ENCODE results near the gene SHANK3. TPM values are rescaled to one million over a fixed set of nuclear protein-coding genes. Genes with fewer than 3 reads are reported as not detected.

Gene SHANK3
- 10 to 100 TPM in 1 of 4 donors, 1 to 10 TPM in 3; 2.7 to 30.3 (median 6.3) TPM for total RNA-seq

DNA sequence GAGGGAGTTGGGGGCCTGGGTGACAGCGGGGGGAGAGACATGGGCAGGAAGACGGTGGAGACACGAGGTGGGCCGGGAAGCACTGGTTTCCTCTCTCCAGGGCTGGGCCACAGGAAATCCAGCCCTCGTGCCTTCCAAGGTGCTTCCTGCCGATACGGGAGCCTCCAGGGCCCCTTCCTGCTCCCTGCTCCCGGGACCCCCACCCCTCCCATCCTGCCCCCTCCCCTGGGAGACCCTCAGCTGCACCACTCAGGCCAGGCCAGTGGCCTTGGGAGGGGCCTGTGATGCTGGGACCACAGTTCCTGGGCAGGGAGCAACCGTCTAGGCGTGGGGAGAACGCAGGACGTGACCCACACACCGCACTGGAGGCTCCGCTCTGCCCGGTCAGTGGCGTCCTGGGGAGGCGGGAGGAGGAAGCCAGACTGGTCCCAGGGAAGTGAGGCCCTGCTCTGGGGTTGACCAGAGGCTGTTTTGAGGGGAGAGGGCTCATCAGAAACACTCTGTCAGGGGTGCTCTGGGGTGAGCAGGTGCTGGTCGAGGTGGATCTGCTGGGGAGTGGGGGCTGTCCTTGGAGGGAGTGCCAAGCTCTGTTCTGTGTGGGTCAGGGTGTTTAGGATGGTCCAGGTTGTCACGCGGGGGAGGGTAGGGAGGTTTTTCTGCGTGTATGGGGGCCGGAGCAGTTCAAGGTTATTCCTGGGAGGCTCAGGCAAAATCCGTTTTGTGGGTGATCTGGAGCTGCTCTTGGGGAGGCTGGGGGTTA lies at the start of gene SHANK3:
TSS of gene SHANK3 (plus strand) at position 353 of the 760 bp plus-strand sequence.
- peaks cover 4 to 12% (median 8%) of the 10 kb centered on the region in 4 donors for H3K4me1 ChIP-seq
- H3K36me3 ChIP-seq = no peaks in the 10 kb centered on the region
- peak within 1 kb of the TSS in 3 of 4 donors; percentile 25 to 45 (median 37) for H3K27ac ChIP-seq
- no peak for DNase-seq
- no peaks in the 10 kb centered on the region for H3K9me3 ChIP-seq
- WGBS, 2 donors (ENCODE audit: low coverage in 1 of 2) = 40 to 80% methylated on average over 2 to 23 of the region's 23 CpGs
- peaks cover 66% of the 10 kb centered on the region for H3K27me3 ChIP-seq
- intact Hi-C loops (cut with DNase I; ENCODE audit: low total_unique reads) = no loop called here
- H3K4me3 ChIP-seq = peak within 1 kb of the TSS in 2 of 4 donors; percentile 24 to 33
- TF ChIP-seq POLR2AphosphoS5 (IDR thresholded peaks at IDR 0.05) = peak in 2 of 3 donors; percentile 47 to 64
- peak; percentile 28 for TF ChIP-seq POLR2A (IDR thresholded peaks at IDR 0.05)
- TF ChIP-seq EP300 (IDR thresholded peaks at IDR 0.05; ENCODE audit: low read depth) = no peak
- TF ChIP-seq, protein P1, sequence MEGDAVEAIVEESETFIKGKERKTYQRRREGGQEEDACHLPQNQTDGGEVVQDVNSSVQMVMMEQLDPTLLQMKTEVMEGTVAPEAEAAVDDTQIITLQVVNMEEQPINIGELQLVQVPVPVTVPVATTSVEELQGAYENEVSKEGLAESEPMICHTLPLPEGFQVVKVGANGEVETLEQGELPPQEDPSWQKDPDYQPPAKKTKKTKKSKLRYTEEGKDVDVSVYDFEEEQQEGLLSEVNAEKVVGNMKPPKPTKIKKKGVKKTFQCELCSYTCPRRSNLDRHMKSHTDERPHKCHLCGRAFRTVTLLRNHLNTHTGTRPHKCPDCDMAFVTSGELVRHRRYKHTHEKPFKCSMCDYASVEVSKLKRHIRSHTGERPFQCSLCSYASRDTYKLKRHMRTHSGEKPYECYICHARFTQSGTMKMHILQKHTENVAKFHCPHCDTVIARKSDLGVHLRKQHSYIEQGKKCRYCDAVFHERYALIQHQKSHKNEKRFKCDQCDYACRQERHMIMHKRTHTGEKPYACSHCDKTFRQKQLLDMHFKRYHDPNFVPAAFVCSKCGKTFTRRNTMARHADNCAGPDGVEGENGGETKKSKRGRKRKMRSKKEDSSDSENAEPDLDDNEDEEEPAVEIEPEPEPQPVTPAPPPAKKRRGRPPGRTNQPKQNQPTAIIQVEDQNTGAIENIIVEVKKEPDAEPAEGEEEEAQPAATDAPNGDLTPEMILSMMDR (IDR thresholded peaks at IDR 0.05) = no peak
- in situ Hi-C loops (cut with MboI; ENCODE audit: low pct_ligation_motif_present in 1 of 4, low pct_unique_long_range_greater_than_20kb in 1 of 4, low sequenced_read_pairs in 3 of 4) = no loop called here

DNA sequence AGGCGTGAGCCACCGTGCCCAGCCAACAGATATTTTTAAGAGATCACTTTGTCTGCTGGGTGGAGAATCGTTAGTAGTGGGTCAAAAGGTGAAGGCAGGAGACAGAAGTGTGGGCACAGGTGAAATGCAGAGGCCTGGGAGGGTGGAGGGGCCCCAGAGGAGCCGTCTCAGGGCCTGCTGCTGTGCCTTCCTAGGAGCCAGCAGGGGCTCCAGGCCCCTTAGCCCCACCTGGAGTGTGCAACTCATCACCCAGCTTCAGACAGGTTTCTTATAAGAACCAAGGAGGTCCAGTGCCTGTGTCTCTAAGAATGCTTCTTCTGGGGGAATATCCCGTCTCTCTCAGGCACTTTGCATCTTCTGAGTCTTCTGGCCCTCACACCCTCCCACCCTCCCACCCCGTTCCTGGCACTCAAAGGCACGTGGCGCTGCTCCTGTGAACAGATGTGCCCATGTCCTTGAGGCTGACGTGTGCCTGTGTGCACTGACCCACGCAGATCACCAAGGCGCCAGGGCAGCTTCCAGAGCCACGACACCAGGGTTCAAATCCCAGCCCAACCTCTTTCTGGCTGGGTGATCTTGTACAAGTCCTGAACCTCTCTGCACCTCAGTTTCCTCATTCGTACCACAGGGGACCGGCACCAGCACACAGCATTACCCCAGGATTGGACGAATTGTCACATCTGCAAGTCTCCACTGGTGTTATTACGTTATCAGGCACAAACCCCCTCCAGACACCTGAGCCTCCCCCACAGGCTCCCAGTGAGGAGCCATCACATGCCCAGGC lies 48.1 kb upstream of the SHANK3 start:
- intact Hi-C loops (cut with DNase I; ENCODE audit: low total_unique reads) = no loop called here
- no peaks in the 10 kb centered on the region for H3K9me3 ChIP-seq

DNA sequence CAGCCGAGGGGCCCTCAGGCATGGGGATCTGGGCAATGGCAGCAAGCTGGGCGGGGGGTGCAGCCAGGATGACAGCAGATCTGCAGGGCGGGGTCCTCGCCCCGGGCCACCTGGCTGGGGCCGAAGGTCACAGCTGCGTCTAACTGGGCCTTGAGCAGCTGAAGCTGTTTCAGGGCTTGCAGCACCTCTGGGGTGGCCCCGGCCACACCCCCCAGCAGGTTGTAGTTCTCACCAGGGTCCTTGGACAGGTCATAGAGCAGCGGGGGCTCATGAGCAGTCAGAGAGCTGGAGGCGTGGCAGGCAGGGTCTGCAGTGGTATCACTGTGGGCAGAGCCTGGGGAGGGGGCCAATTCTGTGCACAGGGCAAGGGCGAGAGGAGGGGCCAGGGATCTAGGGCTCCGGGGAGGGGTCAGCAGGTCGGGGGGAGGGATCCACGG lies 47.5 kb upstream of the SHANK3 start:
- Histone ChIP-seq H3K27me3 (no peaks in the 10 kb centered on the region), H3K4me1 (peaks cover 10 to 43% (median 40%) of the 10 kb centered on the region in 4 donors), H3K9me3 (no peaks in the 10 kb centered on the region), H3K4me3 (no peak overlapping the region), H3K27ac (no peak overlapping the region), H3K36me3 (no peaks in the 10 kb centered on the region)
- TF ChIP-seq POLR2A (IDR thresholded peaks at IDR 0.05) = no peak
- TF ChIP-seq POLR2AphosphoS5 (IDR thresholded peaks at IDR 0.05) = no peak
- TF ChIP-seq, protein P1 (IDR thresholded peaks at IDR 0.05) = no peak
- no peak for TF ChIP-seq EP300 (IDR thresholded peaks at IDR 0.05; ENCODE audit: low read depth)
- 60% methylated on average over 14 of the region's 14 CpGs; no CpG with 5 or more reads in 1 of the 2 donors for WGBS, 2 donors (ENCODE audit: low coverage in 1 of 2)
- DNase-seq = peak; percentile 15
- intact Hi-C loops (cut with DNase I; ENCODE audit: low total_unique reads) (no loop called here), in situ Hi-C loops (cut with MboI; ENCODE audit: low pct_ligation_motif_present in 1 of 4, low pct_unique_long_range_greater_than_20kb in 1 of 4, low sequenced_read_pairs in 3 of 4) (no loop called here)

More for the DNA sequence above, 48.1 kb upstream of the SHANK3 start:
- H3K27ac ChIP-seq = no peak overlapping the region
- WGBS, 2 donors (ENCODE audit: low coverage in 1 of 2) = 83% methylated on average over 16 of the region's 16 CpGs; no CpG with 5 or more reads in 1 of the 2 donors
- peaks cover 10 to 48% (median 42%) of the 10 kb centered on the region in 4 donors for H3K4me1 ChIP-seq
- DNase-seq = peak; percentile 7
- no peaks in the 10 kb centered on the region for H3K36me3 ChIP-seq
- H3K27me3 ChIP-seq = no peaks in the 10 kb centered on the region
- no peak for TF ChIP-seq EP300 (IDR thresholded peaks at IDR 0.05; ENCODE audit: low read depth)
- TF ChIP-seq POLR2AphosphoS5 (IDR thresholded peaks at IDR 0.05) = no peak
- no peak for TF ChIP-seq POLR2A (IDR thresholded peaks at IDR 0.05)
- TF ChIP-seq, protein P1 (IDR thresholded peaks at IDR 0.05) = no peak
- H3K4me3 ChIP-seq = no peak overlapping the region
- in situ Hi-C loops (cut with MboI; ENCODE audit: low pct_ligation_motif_present in 1 of 4, low pct_unique_long_range_greater_than_20kb in 1 of 4, low sequenced_read_pairs in 3 of 4) = no loop called here

All from transverse colon (tissue), 4 donors.